Measurements from ENCODE around the gene BMPER. TPM values are rescaled to one million over a fixed set of nuclear protein-coding genes. Genes with fewer than 3 reads are reported as not detected.

The BMPER gene
- total and polyA plus RNA-seq, 8 donors: 1.9 to 9.5 (median 4.6) TPM; not detected in 1

GRCh38 chr7:33881316-33881715 lies 24.0 kb upstream of the BMPER start:
- H3K4me3 ChIP-seq: no peak overlapping the region
- H3K4me1 ChIP-seq: no peaks in the 10 kb centered on the region
- no peak for TF ChIP-seq POLR2AphosphoS5 (IDR thresholded peaks at IDR 0.05)
- TF ChIP-seq CTCF (IDR thresholded peaks at IDR 0.05): no peak
- no peak for TF ChIP-seq POLR2A (IDR thresholded peaks at IDR 0.05)
- no peak for TF ChIP-seq EP300 (IDR thresholded peaks at IDR 0.05)
- WGBS, 5 donors: 71 to 87% (median 83%) methylated on average over 4 of the region's 4 CpGs
- H3K27ac ChIP-seq: no peak overlapping the region
- no peaks in the 10 kb centered on the region for H3K9me3 ChIP-seq
- H3K27me3 ChIP-seq: no peaks in the 10 kb centered on the region
- intact Hi-C loops (cut with DNase I; ENCODE audit: low total_unique reads): no loop called here
- no peak for DNase-seq
- no peaks in the 10 kb centered on the region for H3K36me3 ChIP-seq

GRCh38 chr7:33882040-33882837 lies 23.1 kb upstream of the BMPER start:
- Histone ChIP-seq H3K36me3 (no peaks in the 10 kb centered on the region), H3K4me3 (no peak overlapping the region), H3K27me3 (no peaks in the 10 kb centered on the region), H3K27ac (peak overlapping the region in 1 of 5 donors; percentile 49), H3K4me1 (no peaks in the 10 kb centered on the region), H3K9me3 (no peaks in the 10 kb centered on the region)
- intact Hi-C loops (cut with DNase I; ENCODE audit: low total_unique reads): no loop called here
- TF ChIP-seq CTCF (IDR thresholded peaks at IDR 0.05): no peak
- DNase-seq: no peak
- 68 to 80% (median 77%) methylated on average over 7 of the region's 7 CpGs for WGBS, 5 donors

GRCh38 chr7:33882950-33883670 lies 22.2 kb upstream of the BMPER start:
- H3K27me3 ChIP-seq: no peaks in the 10 kb centered on the region
- no peak overlapping the region for H3K27ac ChIP-seq
- TF ChIP-seq CTCF (IDR thresholded peaks at IDR 0.05) (no peak), EP300 (IDR thresholded peaks at IDR 0.05) (no peak), POLR2A (IDR thresholded peaks at IDR 0.05) (no peak), POLR2AphosphoS5 (IDR thresholded peaks at IDR 0.05) (no peak)
- no peaks in the 10 kb centered on the region for H3K36me3 ChIP-seq
- no peak for DNase-seq
- WGBS, 5 donors: 21 to 38% (median 27%) methylated on average over 3 of the region's 3 CpGs
- no peaks in the 10 kb centered on the region for H3K4me1 ChIP-seq
- intact Hi-C loops (cut with DNase I; ENCODE audit: low total_unique reads): no loop called here
- H3K9me3 ChIP-seq: no peaks in the 10 kb centered on the region
- no peak overlapping the region for H3K4me3 ChIP-seq

GRCh38 chr7:33883671-33883965 lies 21.7 kb upstream of the BMPER start:
- Histone ChIP-seq H3K4me3 (no peak overlapping the region), H3K4me1 (no peaks in the 10 kb centered on the region), H3K27me3 (no peaks in the 10 kb centered on the region), H3K9me3 (no peaks in the 10 kb centered on the region), H3K27ac (no peak overlapping the region), H3K36me3 (no peaks in the 10 kb centered on the region)
- intact Hi-C loops (cut with DNase I; ENCODE audit: low total_unique reads): no loop called here
- WGBS, 5 donors: 19 to 47% (median 40%) methylated on average over 1 of the region's 1 CpG
- no peak for DNase-seq
- TF ChIP-seq EP300 (IDR thresholded peaks at IDR 0.05): no peak
- no peak for TF ChIP-seq CTCF (IDR thresholded peaks at IDR 0.05)
- no peak for TF ChIP-seq POLR2A (IDR thresholded peaks at IDR 0.05)
- TF ChIP-seq POLR2AphosphoS5 (IDR thresholded peaks at IDR 0.05): no peak

Data from stomach (tissue), 9 donors.